Thyroid gland (tissue), 4 donors: ENCODE data around the gene IPO5.

ENCODE experiments used
- POLR2A ChIP-seq, 2 donors: fragments of 450-650 bp; IDR thresholded peaks; one replicate each; pipeline ENCODE4 v1.6.1; 2017; ENCODE audit warnings: antibody characterized with exemption in 2 of 2, mild to moderate bottlenecking in 2 of 2, moderate library complexity in 1 of 2
- TF ChIP-seq, protein P1 (sequence below), 6 experiments: fragments of 200-600 bp in 3 of 6; fragments of 450-650 bp in 3 of 6; sonication (generic) in 3 of 6; IDR thresholded peaks; one replicate each; pipeline ENCODE4 v1.5.1; 2016 to 2019; ENCODE audit warnings: antibody characterized with exemption in 6 of 6, mild to moderate bottlenecking in 2 of 6, inconsistent platforms in 1 of 6, moderate library complexity in 1 of 6

DNA sequence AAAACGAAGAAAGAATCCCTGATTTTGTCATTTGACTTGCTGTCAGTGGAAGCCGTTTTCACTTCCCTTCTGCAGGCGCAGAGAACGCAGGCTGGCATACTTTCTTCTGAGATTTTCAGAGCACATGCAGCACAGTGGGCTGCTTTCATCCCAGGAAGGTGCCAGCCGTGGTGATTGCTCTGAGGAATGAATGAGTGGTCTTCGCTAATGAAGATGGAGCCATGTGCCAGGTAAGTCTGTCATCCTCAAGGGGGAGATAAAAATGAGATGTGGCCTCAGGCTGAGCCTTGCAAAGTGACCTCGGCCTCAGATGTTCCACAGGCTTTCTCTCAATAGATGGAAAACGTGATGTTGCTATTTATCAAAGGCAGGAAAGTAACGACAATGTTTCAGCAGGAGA, 94.8 kb downstream of the IPO5 start:
- TF ChIP-seq, protein P1, sequence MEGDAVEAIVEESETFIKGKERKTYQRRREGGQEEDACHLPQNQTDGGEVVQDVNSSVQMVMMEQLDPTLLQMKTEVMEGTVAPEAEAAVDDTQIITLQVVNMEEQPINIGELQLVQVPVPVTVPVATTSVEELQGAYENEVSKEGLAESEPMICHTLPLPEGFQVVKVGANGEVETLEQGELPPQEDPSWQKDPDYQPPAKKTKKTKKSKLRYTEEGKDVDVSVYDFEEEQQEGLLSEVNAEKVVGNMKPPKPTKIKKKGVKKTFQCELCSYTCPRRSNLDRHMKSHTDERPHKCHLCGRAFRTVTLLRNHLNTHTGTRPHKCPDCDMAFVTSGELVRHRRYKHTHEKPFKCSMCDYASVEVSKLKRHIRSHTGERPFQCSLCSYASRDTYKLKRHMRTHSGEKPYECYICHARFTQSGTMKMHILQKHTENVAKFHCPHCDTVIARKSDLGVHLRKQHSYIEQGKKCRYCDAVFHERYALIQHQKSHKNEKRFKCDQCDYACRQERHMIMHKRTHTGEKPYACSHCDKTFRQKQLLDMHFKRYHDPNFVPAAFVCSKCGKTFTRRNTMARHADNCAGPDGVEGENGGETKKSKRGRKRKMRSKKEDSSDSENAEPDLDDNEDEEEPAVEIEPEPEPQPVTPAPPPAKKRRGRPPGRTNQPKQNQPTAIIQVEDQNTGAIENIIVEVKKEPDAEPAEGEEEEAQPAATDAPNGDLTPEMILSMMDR (IDR thresholded peaks at IDR 0.05) = no peak
- TF ChIP-seq POLR2A (IDR thresholded peaks at IDR 0.05) = no peak
